A549 (cell line): Measurements from ENCODE around the gene TSPAN5. TPM values are rescaled to one million over a fixed set of nuclear protein-coding genes. Genes with fewer than 3 reads are reported as not detected.

Experiments
- ATAC-seq, 2 experiments: fragments of 200-7000 bp in 1 of 2; fragments of >200 bp in 1 of 2; cut with Nextera tagmentation in 1 of 2; cut with Tn5 transposase in 1 of 2; 3 replicates each; pipeline versions ENCODE4 v1.8.0 to v1.9.1; 2018 to 2020; ENCODE audit warnings: mild to moderate bottlenecking in 1 of 2, moderate library complexity in 1 of 2
- CTCF ChIA-PET: fragments of 300-600 bp; sonication (Branson Sonifier 250); formaldehyde crosslinking; extraction: SDS; loops from one replicate; lab custom pipeline; 2021; ENCODE audit warnings: antibody characterized with exemption, inconsistent platforms; lab: Yijun Ruan, JAX
- POLR2A ChIA-PET: fragments of 350-600 bp; formaldehyde crosslinking; extraction: SDS; loops from one replicate; lab custom pipeline; 2021; ENCODE audit warnings: antibody characterized with exemption, inconsistent platforms; lab: Yijun Ruan, JAX
- DNase-seq, 2 experiments: peaks; one replicate each; pipeline versions ENCODE4 v3.0.0 to v3.0.0-alpha.2; 2011 to 2016; ENCODE audit warnings: low read depth in 1 of 2, low spot score in 1 of 2
- FAIRE-seq: peaks from 2 replicates; lab custom pipeline; 2011; peaks lifted over from hg19 to GRCh38; lab: Jason Lieb, UNC
- H3K27ac ChIP-seq, 2 experiments: fragments of >200 bp; sonication (Bioruptor Twin); formaldehyde crosslinking; 3 replicates each; pipeline ENCODE4 v1.5.1; 2016 to 2017
- H3K4me1 ChIP-seq: fragments of >200 bp; sonication (Bioruptor Twin); formaldehyde crosslinking; 3 replicates; pipeline ENCODE4 v1.6.1; 2016
- H3K4me2 ChIP-seq: fragments of >200 bp; sonication (Bioruptor Twin); formaldehyde crosslinking; 3 replicates; pipeline ENCODE4 v1.6.1; 2016
- H3K4me3 ChIP-seq: fragments of >200 bp; sonication (Bioruptor Twin); formaldehyde crosslinking; 3 replicates; pipeline ENCODE4 v1.5.1; 2016
- H3K9me3 ChIP-seq: fragments of >200 bp; sonication (Bioruptor Twin); formaldehyde crosslinking; 3 replicates; pipeline ENCODE4 v1.6.1; 2016
- BCL3 ChIP-seq: fragments of >200 bp; sonication (Bioruptor Twin); formaldehyde crosslinking; IDR thresholded peaks from 3 replicates; pipeline ENCODE4 v1.6.1; 2016
- CEBPB ChIP-seq, 2 experiments: fragments of >200 bp in 1 of 2; sonication (Bioruptor Twin) in 1 of 2; formaldehyde crosslinking in 1 of 2; IDR thresholded peaks; 2 replicates each; pipeline ENCODE4 v1.6.1; 2012 to 2016
- CHD2 ChIP-seq: fragments of 150-350 bp; IDR thresholded peaks from 2 replicates; pipeline ENCODE4 v1.6.1; 2014; ENCODE audit warnings: low read length; ENCODE audit not compliant: partially characterized antibody
- CHD4 ChIP-seq: fragments of 200-600 bp; sonication (generic); IDR thresholded peaks from 2 replicates; pipeline ENCODE4 v1.6.1; 2016; ENCODE audit warnings: antibody characterized with exemption, mild to moderate bottlenecking, borderline replicate concordance
- CTCF ChIP-seq: fragments of >200 bp; sonication (Bioruptor Twin); formaldehyde crosslinking; IDR thresholded peaks from 3 replicates; pipeline ENCODE4 v1.5.1; 2016
- EP300 ChIP-seq, 2 experiments: fragments of >200 bp; sonication (Bioruptor Twin); formaldehyde crosslinking; IDR thresholded peaks; 2 replicates in 1 of 2; 3 replicates in 1 of 2; pipeline ENCODE4 v1.6.1; 2016 to 2017
- ESRRA ChIP-seq: fragments of 150-350 bp; IDR thresholded peaks from 2 replicates; pipeline ENCODE4 v1.6.1; 2014; ENCODE audit warnings: mild to moderate bottlenecking, low read length, borderline replicate concordance
- FOSL2 ChIP-seq, 2 experiments: fragments of 450-650 bp in 1 of 2; fragments of >200 bp in 1 of 2; sonication (Bioruptor Twin) in 1 of 2; formaldehyde crosslinking; IDR thresholded peaks; 2 replicates each; pipeline versions ENCODE4 v1.5.0 to v1.6.1; 2016 to 2020; ENCODE audit warnings: mild to moderate bottlenecking in 1 of 2, moderate library complexity in 1 of 2
- GATA3 ChIP-seq: IDR thresholded peaks from 2 replicates; pipeline ENCODE4 v1.6.1; 2012; ENCODE audit warnings: borderline replicate concordance
- HDAC2 ChIP-seq: fragments of 200-600 bp; sonication (generic); IDR thresholded peaks from 2 replicates; pipeline ENCODE4 v1.6.1; 2016
- HEYL ChIP-seq: fragments of 250-450 bp; sonication (Bioruptor Pico); IDR thresholded peaks from 2 replicates; pipeline ENCODE4 v1.8.0; 2021; ENCODE audit warnings: mild to moderate bottlenecking, moderate library complexity
- JUN ChIP-seq, 2 experiments: fragments of >200 bp; sonication (Bioruptor Twin); formaldehyde crosslinking; IDR thresholded peaks; 2 replicates in 1 of 2; 3 replicates in 1 of 2; pipeline ENCODE4 v1.6.1; 2016 to 2017
- JUNB ChIP-seq: fragments of >200 bp; sonication (Bioruptor Twin); formaldehyde crosslinking; IDR thresholded peaks from 2 replicates; pipeline ENCODE4 v1.6.1; 2016
- KDM1A ChIP-seq: fragments of 200-600 bp; sonication (generic); IDR thresholded peaks from 2 replicates; pipeline ENCODE4 v1.6.1; 2016; ENCODE audit warnings: low read depth, mild to moderate bottlenecking
- MYC ChIP-seq: IDR thresholded peaks from 2 replicates; pipeline ENCODE4 v1.6.1; 2012; ENCODE audit warnings: mild to moderate bottlenecking, inconsistent platforms, low read length, improper control_type of control experiment, borderline replicate concordance
- NR3C1 ChIP-seq: fragments of >200 bp; sonication (Bioruptor Twin); formaldehyde crosslinking; IDR thresholded peaks from 3 replicates; pipeline ENCODE4 v1.6.1; 2017
- PBX3 ChIP-seq: IDR thresholded peaks from 2 replicates; pipeline ENCODE4 v1.6.1; 2012
- POLR2AphosphoS2 ChIP-seq: conservative IDR thresholded peaks from 2 replicates; pipeline ENCODE4 v1.6.1; 2012; ENCODE audit warnings: low read length, improper control_type of control experiment, inconsistent platforms
- RFX5 ChIP-seq: fragments of 450-650 bp; IDR thresholded peaks from 2 replicates; pipeline ENCODE4 v1.7.1; 2014; ENCODE audit warnings: antibody characterized with exemption, mild to moderate bottlenecking, moderate library complexity
- TP53 ChIP-seq: fragments of 250-450 bp; sonication (Bioruptor Pico); IDR thresholded peaks from 2 replicates; pipeline ENCODE4 v1.5.0; 2021; ENCODE audit warnings: mild to moderate bottlenecking, moderate library complexity
- ZFP36 ChIP-seq: fragments of 450-650 bp; IDR thresholded peaks from 2 replicates; pipeline ENCODE4 v1.6.1; 2014; ENCODE audit warnings: borderline replicate concordance; ENCODE audit not compliant: partially characterized antibody
- ZSCAN20 ChIP-seq: fragments of 250-450 bp; sonication (Bioruptor Pico); IDR thresholded peaks from 2 replicates; pipeline ENCODE4 v1.8.0; 2022; ENCODE audit warnings: mild to moderate bottlenecking, moderate library complexity
- WGBS: methylation state at CpG from one replicate; pipeline ENCODE4 v1.1.6; 2017; ENCODE audit errors: missing lambda C conversion rate; 5-methylcytosine and 5-hydroxymethylcytosine counted together
- polyA plus RNA-seq, 4 experiments: library from polyadenylated mRNA; depleted of rRNA in 3 of 4; stranded (reverse); fragments of >200 nt; fragmentation: RNase III in 1 of 4; extraction: RNeasy Plus Mini Kit Qiagen cat#74134 plus additional on column Dnase treatment in 1 of 4; gene quantifications; 2 replicates in 3 of 4; 3 replicates in 1 of 4; pipeline ENCODE4 v1.2.3, GENCODE V29; 2011 to 2017
- TF ChIP-seq, protein P1 (sequence below): IDR thresholded peaks from 2 replicates; pipeline ENCODE4 v1.6.1; 2012
- TF ChIP-seq, protein P2 (sequence below): IDR thresholded peaks from 2 replicates; pipeline ENCODE4 v1.6.1; 2012; ENCODE audit warnings: low read depth, borderline replicate concordance
- TF ChIP-seq, protein P3 (sequence below): fragments of 200-600 bp; sonication (generic); IDR thresholded peaks from 2 replicates; pipeline ENCODE4 v1.6.1; 2016; ENCODE audit warnings: antibody characterized with exemption, mild to moderate bottlenecking, moderate library complexity

The TSPAN5 gene
- polyA plus RNA-seq, 2 of the 4 experiments (the other 2 are of a cell fraction): 9.5 to 12.4 TPM

GRCh38 chr4:98482847-98483806 lies 175.3 kb downstream of the TSPAN5 start:
- DNase-seq: peak; percentile 46 to 72
- Histone ChIP-seq H3K27ac (peak overlapping the region; percentile 86), H3K9me3 (no peaks in the 10 kb centered on the region), H3K4me3 (peak overlapping the region; percentile 21; the same call in 1 of the 3 replicates), H3K4me2 (peak overlapping the region; percentile 88), H3K4me1 (peaks cover 45% of the 10 kb centered on the region)
- ATAC-seq: peak; percentile 81 to 86
- CTCF ChIA-PET: interaction anchor here (0.5 to 2.3 kb wide), 4 partner anchors 11 to 68 kb away, joined by 3 to 11 read pairs (median 4); no protein-coding TSS in a partner anchor
- POLR2A ChIA-PET: interaction anchor here (1.2 to 1.4 kb wide), 2 partner anchors 15 to 512 kb away, joined by 3 to 4 read pairs; partner anchors contain the start of gene METAP1
- FAIRE-seq: no peak
- TF ChIP-seq NR3C1 (no peak), POLR2AphosphoS2 (no peak), JUN (IDR thresholded peaks at IDR 0.05) (peak in 1 of 2 experiments; percentile 52; a peak in 2 of 5 replicates), BCL3 (0 out of 3 replicates have a peak, but pooled peaks have one; percentile 37), CEBPB (IDR thresholded peaks at IDR 0.05) (peak in 1 of 2 experiments; percentile 12; a peak in 1 of 4 replicates), ESRRA (no peak), FOSL2 (IDR thresholded peaks at IDR 0.05) (peak; percentile 87), FOSL2 (CRISPR knock-in tag; IDR thresholded peaks at IDR 0.05) (peak; percentile 81), ZFP36 (no peak), CHD4 (peak; percentile 46; the same call in 1 of the 2 replicates), EP300 (IDR thresholded peaks at IDR 0.05) (peak; percentile 51 to 56; a peak in 2 of 5 replicates), JUNB (peak; percentile 91), GATA3 (peak; percentile 76; the same call in 1 of the 2 replicates), HDAC2 (no peak), TP53 (CRISPR knock-in tag) (no peak)
- TF ChIP-seq, protein P1, sequence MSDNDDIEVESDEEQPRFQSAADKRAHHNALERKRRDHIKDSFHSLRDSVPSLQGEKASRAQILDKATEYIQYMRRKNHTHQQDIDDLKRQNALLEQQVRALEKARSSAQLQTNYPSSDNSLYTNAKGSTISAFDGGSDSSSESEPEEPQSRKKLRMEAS: peak; percentile 41; the same call in 1 of the 2 replicates
- TF ChIP-seq, protein P2, sequence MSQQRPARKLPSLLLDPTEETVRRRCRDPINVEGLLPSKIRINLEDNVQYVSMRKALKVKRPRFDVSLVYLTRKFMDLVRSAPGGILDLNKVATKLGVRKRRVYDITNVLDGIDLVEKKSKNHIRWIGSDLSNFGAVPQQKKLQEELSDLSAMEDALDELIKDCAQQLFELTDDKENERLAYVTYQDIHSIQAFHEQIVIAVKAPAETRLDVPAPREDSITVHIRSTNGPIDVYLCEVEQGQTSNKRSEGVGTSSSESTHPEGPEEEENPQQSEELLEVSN: no peak
- WGBS: 4% methylated on average over 10 of the region's 10 CpGs

DNA sequence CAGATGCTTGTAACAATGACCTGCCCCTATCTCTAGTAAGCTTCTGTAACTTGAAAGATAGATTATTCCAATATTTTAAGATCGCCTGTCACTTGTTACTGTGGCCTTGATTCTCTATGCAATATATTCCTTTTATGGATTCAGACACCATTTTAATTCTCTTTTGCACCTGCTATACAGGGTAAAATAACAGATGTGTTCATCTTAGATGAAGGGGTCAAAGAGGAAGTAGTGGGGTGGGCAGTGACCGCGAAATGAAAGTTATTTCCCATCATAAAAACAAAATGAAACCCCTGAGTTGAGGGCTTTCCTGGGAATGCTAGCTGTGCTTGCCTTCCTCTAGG lies 175.9 kb downstream of the TSPAN5 start:
- DNase-seq (no peak), FAIRE-seq (no peak), ATAC-seq (peak in 1 of 2 experiments; percentile 32; a peak in 1 of 6 replicates)
- ChIA-PET CTCF (interaction anchor here (1.7 to 2.3 kb wide), 2 partner anchors 10 to 14 kb away, joined by 4 to 11 read pairs; no protein-coding TSS in a partner anchor), POLR2A (interaction anchor here (1.2 kb wide), 1 partner anchor 513 kb away, joined by 4 read pairs; the partner anchor contains the start of gene METAP1)
- H3K4me3 ChIP-seq: peak overlapping the region; percentile 21; the same call in 1 of the 3 replicates
- peak overlapping the region; percentile 88 for H3K4me2 ChIP-seq
- peak overlapping the region; percentile 86 for H3K27ac ChIP-seq
- H3K4me1 ChIP-seq: peaks cover 45% of the 10 kb centered on the region
- no peaks in the 10 kb centered on the region for H3K9me3 ChIP-seq
- 9% methylated on average over 3 of the region's 3 CpGs for WGBS
- no peak for TF ChIP-seq KDM1A
- no peak for TF ChIP-seq HEYL (CRISPR knock-in tag)
- TF ChIP-seq, protein P3, sequence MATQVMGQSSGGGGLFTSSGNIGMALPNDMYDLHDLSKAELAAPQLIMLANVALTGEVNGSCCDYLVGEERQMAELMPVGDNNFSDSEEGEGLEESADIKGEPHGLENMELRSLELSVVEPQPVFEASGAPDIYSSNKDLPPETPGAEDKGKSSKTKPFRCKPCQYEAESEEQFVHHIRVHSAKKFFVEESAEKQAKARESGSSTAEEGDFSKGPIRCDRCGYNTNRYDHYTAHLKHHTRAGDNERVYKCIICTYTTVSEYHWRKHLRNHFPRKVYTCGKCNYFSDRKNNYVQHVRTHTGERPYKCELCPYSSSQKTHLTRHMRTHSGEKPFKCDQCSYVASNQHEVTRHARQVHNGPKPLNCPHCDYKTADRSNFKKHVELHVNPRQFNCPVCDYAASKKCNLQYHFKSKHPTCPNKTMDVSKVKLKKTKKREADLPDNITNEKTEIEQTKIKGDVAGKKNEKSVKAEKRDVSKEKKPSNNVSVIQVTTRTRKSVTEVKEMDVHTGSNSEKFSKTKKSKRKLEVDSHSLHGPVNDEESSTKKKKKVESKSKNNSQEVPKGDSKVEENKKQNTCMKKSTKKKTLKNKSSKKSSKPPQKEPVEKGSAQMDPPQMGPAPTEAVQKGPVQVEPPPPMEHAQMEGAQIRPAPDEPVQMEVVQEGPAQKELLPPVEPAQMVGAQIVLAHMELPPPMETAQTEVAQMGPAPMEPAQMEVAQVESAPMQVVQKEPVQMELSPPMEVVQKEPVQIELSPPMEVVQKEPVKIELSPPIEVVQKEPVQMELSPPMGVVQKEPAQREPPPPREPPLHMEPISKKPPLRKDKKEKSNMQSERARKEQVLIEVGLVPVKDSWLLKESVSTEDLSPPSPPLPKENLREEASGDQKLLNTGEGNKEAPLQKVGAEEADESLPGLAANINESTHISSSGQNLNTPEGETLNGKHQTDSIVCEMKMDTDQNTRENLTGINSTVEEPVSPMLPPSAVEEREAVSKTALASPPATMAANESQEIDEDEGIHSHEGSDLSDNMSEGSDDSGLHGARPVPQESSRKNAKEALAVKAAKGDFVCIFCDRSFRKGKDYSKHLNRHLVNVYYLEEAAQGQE: no peak
- TF ChIP-seq, protein P1: no peak
- no peak for TF ChIP-seq RFX5
- TF ChIP-seq EP300 (IDR thresholded peaks at IDR 0.05): no peak
- TF ChIP-seq CHD2: no peak
- TF ChIP-seq CTCF: no peak
- TF ChIP-seq FOSL2 (IDR thresholded peaks at IDR 0.05): no peak
- no peak for TF ChIP-seq FOSL2 (CRISPR knock-in tag; IDR thresholded peaks at IDR 0.05)
- TF ChIP-seq TP53 (CRISPR knock-in tag): no peak
- TF ChIP-seq PBX3: no peak
- no peak for TF ChIP-seq ZSCAN20 (CRISPR knock-in tag)
- TF ChIP-seq ESRRA: no peak
- no peak for TF ChIP-seq MYC
